Activated T-helper 2 cell treated with anti-CD3 and anti-CD28 coated beads, Interferon-gamma antibody, Interleukin-2, Interleukin-4, amounts not matched to agents 10 μg/mL and 5 μg/mL and 100 μg/mL, durations not matched to agents 14 hours and 24 hours and 36 hours (primary cell): ENCODE data around the gene CCR7. TPM values are rescaled to one million over a fixed set of nuclear protein-coding genes. Genes with fewer than 3 reads are reported as not detected.
A peak's percentile ranks its signal among the peaks of the same experiment; 100 is the strongest.

Source experiments
- DNase-seq: peaks from one replicate; pipeline ENCODE4 v3.0.0; 2021; ENCODE audit warnings: low spot score
- H3K27ac Mint-ChIP-seq: one replicate; pipeline ENCODE4 v1.8.0; 2021; ENCODE audit warnings: mixed read lengths
- H3K27me3 Mint-ChIP-seq: one replicate; pipeline ENCODE4 v1.8.0; 2021; ENCODE audit warnings: low read depth, mixed read lengths
- H3K36me3 Mint-ChIP-seq: one replicate; pipeline ENCODE4 v1.8.0; 2021; ENCODE audit warnings: low read depth, mixed read lengths
- H3K4me1 Mint-ChIP-seq: one replicate; pipeline ENCODE4 v1.8.0; 2021; ENCODE audit warnings: low read depth, mixed read lengths
- H3K4me3 Mint-ChIP-seq: one replicate; pipeline ENCODE4 v1.8.0; 2021; ENCODE audit warnings: low read depth, mild to moderate bottlenecking, moderate library complexity, mixed read lengths
- H3K9me3 Mint-ChIP-seq: one replicate; pipeline ENCODE4 v1.8.0; 2021; ENCODE audit warnings: mixed read lengths
- intact Hi-C: fragments of 100-400 bp; cut with micrococcal nuclease; formaldehyde crosslinking; loops from one replicate; pipeline ENCODE4 v1.15.1; 2023
- total RNA-seq: library from RNA; stranded (reverse); gene quantifications from 2 replicates; pipeline ENCODE4 v1.2.3, GENCODE V29; 2022

Gene CCR7
- total RNA-seq, 1 donor from 2014 or later = 367 TPM

DNA sequence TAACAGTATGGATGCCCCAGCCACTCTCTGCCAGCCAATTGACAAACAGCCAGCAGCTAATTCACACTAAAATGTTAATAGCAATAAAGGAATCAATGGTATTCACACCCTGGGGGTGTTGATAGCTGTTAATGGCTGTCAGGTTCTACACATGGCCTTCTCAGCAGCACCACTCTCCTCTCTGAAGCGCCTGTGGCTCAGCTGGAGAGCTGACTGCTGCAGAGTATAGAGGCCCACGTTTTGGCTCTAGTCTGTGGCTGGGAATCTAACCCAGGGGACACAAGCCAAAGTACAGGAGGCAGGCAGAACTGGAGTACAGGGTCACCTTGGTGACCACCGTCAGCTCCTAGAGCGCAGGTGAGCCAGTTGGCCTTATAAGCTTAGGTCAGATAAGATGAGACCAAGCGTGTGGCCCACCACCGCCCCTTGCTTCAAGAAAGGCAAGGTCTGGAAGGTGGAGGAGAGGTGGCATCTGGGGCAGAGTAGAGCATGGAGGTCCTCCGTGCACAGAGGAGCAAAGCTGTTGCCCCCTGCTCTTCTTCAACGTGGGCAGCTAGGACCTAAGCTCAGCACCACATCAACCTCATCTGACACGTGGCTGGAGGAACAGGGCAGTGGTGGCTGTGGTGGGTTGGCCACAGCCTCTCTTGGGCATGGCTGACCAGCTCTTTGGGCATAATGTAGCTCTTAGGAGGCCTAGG, 25.4 kb downstream of the CCR7 start:
- Mint-ChIP-seq H3K36me3 (peaks cover 8% of the 10 kb centered on the region), H3K4me1 (peaks cover 79% of the 10 kb centered on the region), H3K9me3 (no peaks in the 10 kb centered on the region), H3K4me3 (peak overlapping the region; percentile 53), H3K27ac (peak overlapping the region; percentile 94), H3K27me3 (no peaks in the 10 kb centered on the region)
- intact Hi-C loops = loop anchor here (2.0 to 10.0 kb wide), 3 partner anchors 59 to 865 kb away; no protein-coding TSS in a partner anchor
- DNase-seq = no peak

DNA sequence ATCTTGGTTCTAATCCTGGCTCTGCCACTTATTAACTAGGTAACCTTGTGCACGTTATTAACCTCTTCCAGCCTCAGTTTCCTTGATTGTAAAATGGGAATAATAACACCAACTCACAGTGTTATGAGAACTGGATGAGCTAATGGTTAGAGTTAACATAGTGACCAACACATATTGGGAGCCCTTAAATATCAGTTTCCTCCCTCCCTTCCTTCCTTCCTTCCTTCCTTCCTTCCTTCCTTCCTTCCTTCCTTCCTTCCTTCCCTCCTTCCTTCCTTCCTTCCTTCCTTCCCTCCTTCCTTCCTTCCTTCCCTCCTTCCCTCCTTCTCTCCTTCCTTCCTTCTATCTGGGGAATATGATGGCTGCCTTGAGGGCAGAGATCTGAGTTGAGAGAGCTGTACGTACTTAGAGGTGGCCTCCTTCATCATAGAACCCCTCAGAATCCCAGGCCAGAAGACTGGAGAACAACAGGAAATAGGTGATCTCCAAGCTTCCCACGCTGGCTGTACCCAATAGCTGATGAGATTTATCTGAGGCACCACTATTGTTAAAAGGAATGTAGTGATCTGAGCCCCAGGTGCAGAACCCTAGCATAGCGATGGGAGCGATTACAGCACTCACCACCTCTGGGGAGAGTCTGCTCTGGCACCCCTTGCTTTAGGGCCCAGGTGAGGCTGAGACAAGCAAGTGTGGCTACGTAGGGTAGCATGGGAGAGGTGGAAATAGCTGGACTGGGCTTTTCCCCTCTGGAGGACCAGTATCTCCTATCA, 26.2 kb downstream of the CCR7 start:
- H3K36me3 Mint-ChIP-seq = peaks cover 8% of the 10 kb centered on the region
- intact Hi-C loops = no loop called here
- H3K27ac Mint-ChIP-seq = peak overlapping the region; percentile 94
- peaks cover 82% of the 10 kb centered on the region for H3K4me1 Mint-ChIP-seq
- H3K9me3 Mint-ChIP-seq = no peaks in the 10 kb centered on the region
- H3K4me3 Mint-ChIP-seq = no peak overlapping the region
- H3K27me3 Mint-ChIP-seq = no peaks in the 10 kb centered on the region
- DNase-seq = no peak

DNA sequence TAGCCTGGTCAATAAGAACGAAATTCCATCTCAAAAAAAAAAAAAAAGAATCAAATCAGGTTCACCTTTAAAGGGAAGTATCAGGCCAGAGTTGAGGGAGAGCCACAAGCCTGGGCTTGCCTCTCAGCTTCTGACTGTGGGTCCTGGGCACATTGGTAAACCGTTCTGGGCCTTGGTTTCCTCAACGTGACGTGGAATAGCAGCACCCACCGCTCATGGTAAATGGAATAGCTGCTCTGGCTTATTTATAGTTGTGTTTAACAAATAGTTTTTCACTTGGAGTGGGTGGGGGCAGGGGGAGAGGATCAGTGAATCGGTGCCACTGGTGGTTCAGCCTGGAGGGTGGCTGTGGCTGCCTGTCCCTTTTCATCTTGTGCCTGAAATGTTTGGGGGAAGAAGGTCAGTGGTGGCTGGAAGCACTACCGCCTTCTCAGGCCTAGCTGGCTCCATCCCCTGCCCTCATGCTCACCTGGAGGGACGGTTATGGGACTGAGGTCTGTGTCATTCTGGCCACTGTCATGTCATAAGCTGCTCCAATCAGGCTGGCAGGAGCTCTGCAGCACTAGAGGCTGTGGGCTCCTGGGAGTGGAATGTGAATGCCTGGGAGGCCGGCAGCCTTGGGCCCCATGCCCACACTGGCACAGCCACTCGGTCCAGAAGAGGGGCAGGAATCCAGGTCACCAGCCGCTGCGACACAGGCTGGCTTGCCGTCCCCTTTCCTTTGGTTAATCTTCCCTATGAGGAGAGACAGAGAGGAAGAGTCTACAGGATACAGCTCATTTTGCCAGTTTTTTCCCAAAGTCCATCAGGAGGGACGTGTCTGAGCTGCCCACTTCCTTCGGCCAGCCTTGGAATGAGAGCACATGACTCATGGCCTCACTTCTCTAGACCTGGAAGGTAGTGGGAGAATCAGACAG, 27.0 kb downstream of the CCR7 start:
- peaks cover 86% of the 10 kb centered on the region for H3K4me1 Mint-ChIP-seq
- H3K27ac Mint-ChIP-seq = peak overlapping the region; percentile 24
- intact Hi-C loops = no loop called here
- H3K9me3 Mint-ChIP-seq = no peaks in the 10 kb centered on the region
- no peak overlapping the region for H3K4me3 Mint-ChIP-seq
- no peaks in the 10 kb centered on the region for H3K27me3 Mint-ChIP-seq
- DNase-seq = no peak
- peaks cover 8% of the 10 kb centered on the region for H3K36me3 Mint-ChIP-seq

DNA sequence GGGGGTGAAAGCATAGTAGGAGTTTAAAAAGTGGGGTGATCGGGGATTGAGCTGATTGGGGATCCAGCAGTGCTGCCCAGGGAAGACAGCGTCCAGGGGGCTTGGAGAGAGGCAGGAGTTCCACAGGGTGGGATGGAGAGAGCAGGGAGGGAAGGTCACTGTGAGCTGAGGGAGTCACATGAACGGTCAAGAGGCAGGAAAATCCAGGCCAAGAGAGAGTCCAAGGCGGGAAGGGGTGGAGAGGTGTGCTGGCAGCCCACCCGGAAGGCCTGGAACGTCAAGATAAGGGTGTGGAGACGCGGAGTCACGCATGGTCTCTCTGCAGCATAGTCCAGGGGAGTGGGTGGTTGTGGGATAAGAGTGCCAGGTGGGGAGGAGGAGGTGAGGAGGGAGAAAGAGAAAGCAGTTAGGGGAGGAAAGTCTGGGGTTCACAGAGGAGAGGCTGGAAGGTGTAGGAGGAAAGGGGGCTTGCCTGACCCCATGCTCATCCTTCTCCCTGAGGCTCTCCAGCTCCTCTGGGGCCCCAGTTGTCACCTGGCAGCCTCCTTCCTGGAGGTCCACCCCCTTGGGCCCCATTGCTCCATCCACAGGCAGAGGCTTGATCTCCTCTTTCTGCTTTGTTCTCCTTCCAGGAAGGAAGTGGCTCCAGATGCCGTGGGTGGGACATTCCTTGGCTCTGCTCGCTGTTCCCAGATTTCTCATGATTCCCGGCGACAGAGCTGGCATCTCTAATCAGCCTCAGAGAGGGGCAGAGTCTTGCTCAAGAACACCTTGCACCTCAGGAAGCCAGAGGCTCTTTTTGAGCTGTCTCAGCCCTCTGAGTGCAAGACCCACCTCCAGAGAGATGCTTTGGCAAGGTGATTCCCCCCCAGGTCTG, 28.7 kb downstream of the CCR7 start:
- Mint-ChIP-seq H3K27ac (peak overlapping the region; percentile 70), H3K36me3 (peaks cover 10% of the 10 kb centered on the region), H3K4me3 (no peak overlapping the region), H3K9me3 (no peaks in the 10 kb centered on the region), H3K27me3 (no peaks in the 10 kb centered on the region), H3K4me1 (peaks cover 86% of the 10 kb centered on the region)
- DNase-seq = no peak
- intact Hi-C loops = no loop called here

DNA sequence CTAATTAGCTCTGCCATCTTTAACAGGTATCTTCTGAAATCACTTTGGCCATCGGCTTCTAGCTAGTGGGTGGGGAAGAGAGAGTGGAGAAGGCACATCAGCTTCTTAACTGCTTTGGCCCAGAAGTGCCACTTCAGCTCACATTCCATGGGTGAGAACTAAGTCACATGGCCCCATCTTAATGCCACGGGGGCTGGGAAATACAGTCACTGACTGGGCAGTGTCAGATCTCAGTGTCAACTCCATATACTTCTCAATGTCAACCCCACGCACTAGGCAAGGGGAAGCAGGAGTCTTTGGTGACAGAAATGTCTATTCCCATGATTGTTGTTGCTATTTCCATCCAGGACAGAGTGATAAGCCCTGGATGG, 29.4 kb downstream of the CCR7 start:
- Mint-ChIP-seq H3K36me3 (peaks cover 10% of the 10 kb centered on the region), H3K4me1 (peaks cover 85% of the 10 kb centered on the region), H3K27ac (peak overlapping the region; percentile 70), H3K9me3 (no peaks in the 10 kb centered on the region), H3K27me3 (no peaks in the 10 kb centered on the region), H3K4me3 (no peak overlapping the region)
- intact Hi-C loops = no loop called here
- DNase-seq = no peak

DNA sequence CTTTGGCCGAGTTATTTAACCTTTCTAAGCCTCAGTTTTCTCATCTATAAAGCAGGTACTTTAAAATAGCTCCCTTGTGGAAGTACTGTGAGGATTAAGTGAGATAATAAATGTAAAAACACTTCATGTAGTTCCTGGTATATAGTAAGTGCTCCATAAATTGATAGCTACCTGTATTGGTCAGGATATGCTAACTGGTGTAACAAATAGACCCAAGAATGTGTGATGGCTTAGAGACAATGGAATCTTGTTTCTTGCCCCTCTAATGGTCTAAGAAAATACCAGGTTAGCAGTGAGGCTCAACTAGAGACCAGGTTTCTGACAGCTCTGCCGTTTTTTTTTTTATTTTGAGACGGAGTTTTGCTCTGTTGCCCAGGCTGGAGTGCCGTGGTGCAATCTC, 29.8 kb downstream of the CCR7 start:
- peaks cover 10% of the 10 kb centered on the region for H3K36me3 Mint-ChIP-seq
- H3K27me3 Mint-ChIP-seq = no peaks in the 10 kb centered on the region
- no peak for DNase-seq
- no peaks in the 10 kb centered on the region for H3K9me3 Mint-ChIP-seq
- intact Hi-C loops = no loop called here
- H3K4me3 Mint-ChIP-seq = no peak overlapping the region
- peaks cover 85% of the 10 kb centered on the region for H3K4me1 Mint-ChIP-seq
- no peak overlapping the region for H3K27ac Mint-ChIP-seq

DNA sequence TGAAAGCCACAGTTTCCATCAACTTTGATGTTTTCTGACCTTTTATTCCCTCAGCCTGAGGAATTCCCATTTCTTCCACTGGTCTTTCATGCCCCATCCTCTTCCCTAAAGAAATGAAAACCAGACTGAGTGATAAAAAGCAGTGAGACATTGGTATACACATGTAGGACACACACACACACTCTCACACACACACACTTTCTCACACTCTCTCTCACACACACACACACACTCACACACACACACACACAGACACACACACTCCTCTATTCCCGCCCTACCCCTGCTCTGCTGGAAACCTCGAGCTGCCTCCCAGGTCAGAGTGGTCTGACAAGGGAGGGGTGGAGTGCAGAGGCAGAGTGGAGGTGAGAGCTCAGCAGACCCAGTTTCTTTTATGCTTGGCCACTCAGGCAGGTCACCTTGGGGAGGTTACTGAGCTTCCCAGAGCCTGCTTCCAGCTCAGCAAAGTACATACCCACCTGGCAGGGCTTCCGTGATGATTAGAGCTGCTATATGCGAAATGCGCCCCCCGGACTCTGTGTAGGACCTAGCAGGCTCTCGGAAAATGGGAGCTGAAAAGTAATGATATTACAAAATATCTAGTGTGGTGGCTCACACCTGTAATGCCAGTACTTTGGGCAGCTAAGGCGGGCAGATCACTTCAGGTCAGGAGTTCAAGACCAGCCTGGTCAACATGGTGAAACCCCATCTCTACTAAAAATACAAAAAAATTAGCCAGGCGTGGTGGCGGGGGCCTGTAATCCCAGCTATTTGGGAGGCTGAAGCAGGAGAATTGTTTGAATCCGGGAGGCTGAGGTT, 30.7 kb downstream of the CCR7 start:
- no peak for DNase-seq
- H3K27me3 Mint-ChIP-seq = no peaks in the 10 kb centered on the region
- H3K36me3 Mint-ChIP-seq = peaks cover 10% of the 10 kb centered on the region
- H3K27ac Mint-ChIP-seq = peak overlapping the region; percentile 74
- peaks cover 81% of the 10 kb centered on the region for H3K4me1 Mint-ChIP-seq
- intact Hi-C loops = no loop called here
- peak overlapping the region; percentile 2 for H3K4me3 Mint-ChIP-seq
- H3K9me3 Mint-ChIP-seq = no peaks in the 10 kb centered on the region

DNA sequence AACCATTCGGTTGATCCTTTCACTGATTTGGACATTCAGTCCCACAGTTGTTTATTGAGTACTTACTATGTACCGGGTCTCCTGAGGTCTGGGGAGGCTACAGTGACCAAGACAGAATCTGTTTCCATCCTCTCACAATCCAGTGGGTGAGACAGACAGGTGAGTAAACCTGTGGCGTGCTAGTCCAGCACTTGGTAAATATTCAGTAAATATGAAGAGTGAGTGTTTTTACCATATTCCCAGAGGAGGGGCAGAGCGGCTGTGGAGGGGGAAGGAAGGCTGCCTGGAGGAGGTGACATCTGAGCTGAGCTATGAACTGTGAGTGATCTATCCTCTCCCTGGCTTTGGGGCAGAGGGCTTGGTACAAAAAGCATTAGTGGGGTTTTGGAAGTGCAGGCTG, 31.4 kb downstream of the CCR7 start:
- Mint-ChIP-seq H3K4me1 (peaks cover 77% of the 10 kb centered on the region), H3K9me3 (no peaks in the 10 kb centered on the region), H3K4me3 (peak overlapping the region; percentile 79), H3K27ac (peak overlapping the region; percentile 85), H3K36me3 (peaks cover 10% of the 10 kb centered on the region), H3K27me3 (no peaks in the 10 kb centered on the region)
- no peak for DNase-seq
- intact Hi-C loops = loop anchor here (1.0 to 2.0 kb wide), 7 partner anchors 27 to 176 kb away; partner anchors contain the start of gene TOP2A

DNA sequence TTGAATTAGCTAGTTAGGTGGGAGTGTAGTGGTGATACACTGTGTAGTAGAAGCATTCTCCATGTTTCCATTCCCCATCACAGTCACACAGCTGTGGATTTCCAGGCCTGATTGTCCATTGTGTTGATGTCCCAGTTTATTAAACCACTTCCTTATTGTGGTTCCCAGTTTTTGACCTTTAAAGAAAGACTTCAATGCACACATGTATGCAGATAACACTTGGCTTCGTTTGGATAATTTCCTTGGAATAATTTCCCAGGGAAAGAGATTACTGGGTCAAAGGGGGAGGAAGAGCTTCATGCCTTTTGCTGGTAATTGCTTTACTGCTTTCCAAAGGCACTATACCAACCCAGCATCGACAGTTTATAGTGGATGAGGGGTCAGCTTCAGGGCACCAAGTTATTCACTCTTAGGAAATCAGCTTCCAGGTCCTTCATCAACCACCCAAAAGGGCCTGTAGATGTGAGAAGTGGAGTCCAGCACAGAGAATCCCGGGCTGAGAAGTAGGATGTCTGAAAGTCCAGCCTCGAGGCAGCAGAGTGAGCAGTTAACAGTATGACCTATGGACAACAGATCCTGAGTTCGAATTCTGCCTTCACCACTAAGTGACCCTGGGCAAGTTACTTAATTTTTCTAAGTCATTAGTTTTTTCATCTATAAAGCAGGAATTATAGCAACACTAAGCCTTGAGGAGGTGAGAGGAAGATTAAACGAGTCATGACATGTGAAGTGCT, 32.6 kb downstream of the CCR7 start:
- H3K9me3 Mint-ChIP-seq = no peaks in the 10 kb centered on the region
- H3K27ac Mint-ChIP-seq = peak overlapping the region; percentile 92
- intact Hi-C loops = loop anchor here (1.0 to 2.0 kb wide), 7 partner anchors 28 to 174 kb away; partner anchors contain the start of gene TOP2A
- DNase-seq = no peak
- peaks cover 10% of the 10 kb centered on the region for H3K36me3 Mint-ChIP-seq
- peak overlapping the region; percentile 79 for H3K4me3 Mint-ChIP-seq
- peaks cover 78% of the 10 kb centered on the region for H3K4me1 Mint-ChIP-seq
- H3K27me3 Mint-ChIP-seq = no peaks in the 10 kb centered on the region

DNA sequence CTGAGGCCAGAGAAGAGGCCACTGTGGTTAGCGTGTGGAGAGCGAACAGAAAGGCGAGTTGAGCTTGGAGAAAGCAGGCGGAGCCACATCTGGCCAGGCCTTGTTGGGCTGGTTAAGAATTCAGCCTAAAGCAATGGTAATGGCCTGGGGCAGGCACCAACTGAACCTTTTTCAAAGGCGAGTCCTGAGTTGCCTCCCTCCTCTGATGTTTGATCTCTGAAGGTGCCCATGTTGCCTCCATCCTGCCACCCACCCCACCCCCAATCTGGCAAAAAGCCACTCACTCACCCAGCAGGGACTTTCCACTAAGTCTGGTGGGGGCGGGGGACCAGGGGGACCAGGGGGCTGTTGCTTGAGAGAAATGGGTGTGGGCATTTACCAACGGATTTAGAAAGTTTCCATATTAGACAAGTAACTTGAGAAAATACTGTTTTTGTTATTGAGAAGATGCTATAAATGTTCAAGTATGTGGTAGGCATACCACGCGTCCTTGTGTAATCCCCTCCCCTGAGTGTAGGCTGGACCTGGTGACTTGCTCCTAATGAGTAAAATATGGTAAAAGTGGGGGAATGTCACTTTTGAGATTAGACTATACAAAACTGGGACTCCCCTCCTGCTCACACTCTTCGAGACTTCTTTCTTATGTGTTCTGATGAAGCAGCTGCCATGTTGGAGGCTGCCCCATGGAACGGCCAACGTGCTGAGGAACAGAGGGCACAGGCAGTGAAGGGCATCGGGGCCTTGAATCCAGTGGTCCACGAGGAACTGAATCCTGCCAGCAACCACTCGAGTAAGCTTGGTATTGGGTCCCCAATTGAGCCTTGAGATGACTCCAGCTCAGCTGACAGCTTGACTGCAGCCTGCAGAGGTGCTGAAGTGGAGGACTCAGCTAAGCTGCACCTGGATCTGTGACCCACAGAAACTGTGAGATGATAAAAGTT, 34.0 kb downstream of the CCR7 start:
- H3K27me3 Mint-ChIP-seq = no peaks in the 10 kb centered on the region
- intact Hi-C loops = loop anchor here (1.0 kb wide), 4 partner anchors 11 to 86 kb away; no protein-coding TSS in a partner anchor
- H3K36me3 Mint-ChIP-seq = peaks cover 18% of the 10 kb centered on the region
- DNase-seq = peak; percentile 48
- H3K4me3 Mint-ChIP-seq = peak overlapping the region; percentile 79
- H3K27ac Mint-ChIP-seq = peak overlapping the region; percentile 92
- H3K4me1 Mint-ChIP-seq = peaks cover 69% of the 10 kb centered on the region
- peaks cover 5% of the 10 kb centered on the region for H3K9me3 Mint-ChIP-seq
